GM19043 (cell line): Measurements from ENCODE around the gene NDRG3.
"Not testable (repeated sequence)": the region's sequence is repeated elsewhere in the genome, so short reads cannot be mapped to it uniquely, and the experiment has no call there.

ENCODE experiments used
- ATAC-seq: cut with Tn5 transposase; IDR thresholded peaks from one replicate; pipeline ENCODE4 v1.9.1; 2021; ENCODE audit warnings: low read depth; ENCODE audit not compliant: unreplicated experiment

NDRG3 gene

DNA sequence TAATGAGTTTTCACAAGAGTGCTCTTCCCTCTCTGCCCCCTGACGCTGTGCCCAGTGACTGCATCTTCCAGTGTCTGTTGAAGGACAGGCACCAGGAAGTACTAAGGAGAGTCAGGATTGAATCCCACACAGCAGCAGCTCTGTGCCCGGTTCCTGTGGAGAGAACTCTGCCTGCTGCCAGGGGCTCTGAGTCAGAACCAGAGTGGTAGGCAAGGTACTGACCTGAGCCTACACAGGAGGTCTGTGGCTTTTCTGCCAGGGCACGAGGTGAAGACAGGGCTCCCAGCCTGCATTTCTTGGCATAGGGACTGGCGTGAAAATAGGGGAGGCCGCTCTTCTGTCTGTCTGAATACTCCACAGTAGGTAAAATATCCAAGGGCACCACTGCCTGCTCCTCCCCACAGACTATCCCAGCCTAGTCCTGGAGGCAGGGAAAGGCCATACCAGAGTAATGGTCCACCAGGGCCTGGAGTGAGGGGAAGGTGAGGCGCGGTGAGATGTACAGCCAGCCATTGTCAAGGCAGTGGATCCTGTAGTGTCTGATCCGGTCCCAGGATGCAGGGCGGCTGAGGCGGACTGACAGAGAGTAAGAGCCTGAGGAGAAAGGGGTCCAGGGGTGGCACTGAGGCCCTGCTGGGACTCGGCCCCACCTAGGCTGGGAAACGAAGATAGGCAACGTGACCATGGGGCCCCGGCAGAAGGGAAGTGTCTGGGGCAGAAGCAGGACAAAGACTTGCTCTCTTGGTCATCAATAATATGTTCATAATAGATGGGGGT is 130.9 kb downstream of the NDRG3 start:
- no peak for ATAC-seq

DNA sequence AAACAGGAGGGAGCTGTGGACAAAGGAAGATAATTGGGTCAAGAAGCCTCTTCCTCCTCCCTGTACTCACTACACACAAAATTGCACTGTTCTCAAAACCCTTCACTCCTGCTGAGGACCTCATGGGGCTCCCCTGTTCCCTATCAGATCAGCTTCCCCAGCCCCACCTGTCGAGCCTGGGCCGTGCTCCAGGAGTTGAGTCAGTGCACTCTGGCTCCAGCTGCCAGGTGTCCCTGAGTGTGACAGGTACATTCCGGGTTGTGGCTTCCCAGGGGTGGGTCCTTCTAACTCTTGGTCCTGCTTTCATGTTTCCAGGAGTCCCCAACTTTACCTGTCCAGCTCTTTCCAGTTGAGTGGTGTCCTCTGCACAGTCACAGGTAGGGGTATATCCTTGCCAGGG is 131.9 kb downstream of the NDRG3 start:
- no peak for ATAC-seq

DNA sequence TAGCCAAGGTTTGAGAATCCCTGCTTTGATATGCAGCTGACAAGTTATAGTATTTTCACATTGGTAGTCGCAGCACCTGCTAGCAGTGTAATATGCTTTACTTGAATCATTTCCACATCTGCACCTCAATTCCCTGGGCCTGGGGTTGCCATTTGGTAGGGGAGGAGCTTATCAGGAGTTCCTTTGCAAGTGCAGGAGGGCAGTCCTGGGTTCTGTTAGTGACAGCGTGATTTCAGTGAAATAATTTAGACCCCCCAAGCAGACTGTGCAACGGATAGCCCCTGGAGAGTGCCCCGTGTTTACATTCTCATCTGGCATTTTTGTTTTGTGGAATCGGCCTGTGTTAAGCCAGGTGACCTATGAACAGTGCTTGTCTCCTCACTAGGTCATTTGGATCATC is 134.3 kb downstream of the NDRG3 start:
- ATAC-seq = no peak

DNA sequence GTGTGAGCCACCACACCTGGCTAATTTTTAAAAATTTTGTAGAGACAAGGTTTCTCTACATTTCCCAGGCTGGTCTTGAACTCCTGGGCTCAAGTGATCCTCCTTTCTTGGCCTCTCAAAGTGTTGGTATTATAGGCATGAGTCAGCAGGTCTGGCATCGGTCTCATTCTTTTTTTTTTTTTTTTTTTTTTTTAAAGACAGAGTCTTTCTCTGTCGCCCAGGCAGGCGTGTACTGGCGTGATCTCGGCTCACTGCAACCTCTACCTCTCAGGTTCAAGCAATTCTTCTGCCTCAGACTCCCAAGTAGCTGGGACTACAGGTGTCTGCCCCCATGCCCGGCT is 137.5 kb downstream of the NDRG3 start:
- ATAC-seq = not testable (repeated sequence)

DNA sequence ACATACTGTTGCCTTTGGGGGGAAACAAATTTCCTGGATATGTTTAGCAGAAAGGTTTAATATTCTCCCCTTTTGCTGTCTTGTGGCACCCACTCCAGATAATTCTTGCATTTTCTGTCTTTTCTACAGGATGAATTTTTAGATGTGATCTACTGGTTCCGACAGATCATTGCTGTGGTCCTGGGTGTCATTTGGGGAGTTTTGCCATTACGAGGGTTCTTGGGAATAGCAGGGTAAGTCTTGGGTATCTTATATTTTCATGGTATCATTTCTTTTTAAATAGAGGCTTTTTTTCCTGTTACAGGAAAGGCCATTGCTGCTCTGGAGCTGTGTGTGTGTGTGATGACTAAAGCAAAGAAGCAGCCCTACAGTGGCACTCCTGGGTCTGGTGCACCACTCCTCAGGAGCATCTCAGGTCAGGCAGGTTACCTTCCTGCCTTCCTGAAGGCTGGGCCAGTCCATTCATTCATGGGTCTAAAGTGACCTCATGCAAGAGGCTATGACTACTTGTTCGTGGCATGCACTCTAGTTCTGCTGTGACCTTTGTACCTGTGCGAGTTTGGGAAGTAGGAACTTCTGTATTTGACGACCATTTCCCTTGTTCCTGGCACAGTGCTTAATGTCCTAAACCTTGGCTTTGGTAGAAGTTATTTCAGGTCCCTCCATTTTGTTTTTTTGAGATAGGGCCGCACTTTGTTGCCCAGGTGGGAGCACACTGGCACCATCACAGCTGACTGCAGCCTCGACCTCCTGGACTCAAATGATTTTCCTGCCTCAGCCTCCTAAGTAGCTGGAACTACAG is 138.1 kb downstream of the NDRG3 start:
- no peak for ATAC-seq

DNA sequence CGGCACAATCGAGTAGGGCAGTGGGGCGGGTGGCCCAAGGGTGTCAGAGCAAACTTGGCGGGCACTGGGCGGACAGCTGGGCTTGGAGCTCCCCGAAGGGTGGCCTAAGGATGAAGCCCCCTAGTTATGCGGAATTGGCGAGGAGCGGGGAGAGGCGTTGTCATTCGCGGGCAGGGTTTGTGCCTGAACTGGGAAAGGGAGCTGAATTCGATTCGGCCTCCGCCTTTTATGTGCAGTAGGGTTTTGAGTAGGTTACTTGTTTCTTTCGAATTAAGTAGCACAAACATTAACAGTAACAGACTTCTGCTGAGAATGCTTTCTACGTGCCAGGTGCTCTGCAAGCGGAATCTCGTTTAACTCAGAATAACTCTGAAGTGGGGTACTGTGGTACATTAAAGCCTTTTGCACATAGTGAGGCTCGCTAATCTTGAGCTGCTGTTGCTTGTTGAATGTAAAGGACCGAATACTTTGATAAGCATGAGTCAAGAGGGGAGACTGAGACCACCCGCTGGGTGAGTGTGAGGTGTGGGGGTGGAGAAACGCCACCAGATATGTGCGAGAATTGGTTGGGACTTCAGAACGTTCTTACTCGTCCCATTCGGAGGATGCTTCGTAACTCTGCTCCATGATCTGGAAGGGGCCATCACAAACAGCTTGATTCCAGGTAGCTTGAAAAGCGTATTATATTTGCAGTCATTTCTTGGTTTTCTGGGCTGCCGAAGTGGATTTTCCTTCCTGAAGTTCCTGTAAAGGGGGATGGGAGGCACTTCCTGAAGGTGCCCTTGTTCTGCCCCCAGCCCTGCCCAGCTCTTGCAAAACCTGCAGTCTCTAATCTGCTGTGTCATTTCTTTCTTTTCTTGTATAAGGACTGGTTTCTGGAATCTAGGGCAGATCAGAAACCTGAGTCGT is 139.5 kb downstream of the NDRG3 start:
- ATAC-seq = no peak

DNA sequence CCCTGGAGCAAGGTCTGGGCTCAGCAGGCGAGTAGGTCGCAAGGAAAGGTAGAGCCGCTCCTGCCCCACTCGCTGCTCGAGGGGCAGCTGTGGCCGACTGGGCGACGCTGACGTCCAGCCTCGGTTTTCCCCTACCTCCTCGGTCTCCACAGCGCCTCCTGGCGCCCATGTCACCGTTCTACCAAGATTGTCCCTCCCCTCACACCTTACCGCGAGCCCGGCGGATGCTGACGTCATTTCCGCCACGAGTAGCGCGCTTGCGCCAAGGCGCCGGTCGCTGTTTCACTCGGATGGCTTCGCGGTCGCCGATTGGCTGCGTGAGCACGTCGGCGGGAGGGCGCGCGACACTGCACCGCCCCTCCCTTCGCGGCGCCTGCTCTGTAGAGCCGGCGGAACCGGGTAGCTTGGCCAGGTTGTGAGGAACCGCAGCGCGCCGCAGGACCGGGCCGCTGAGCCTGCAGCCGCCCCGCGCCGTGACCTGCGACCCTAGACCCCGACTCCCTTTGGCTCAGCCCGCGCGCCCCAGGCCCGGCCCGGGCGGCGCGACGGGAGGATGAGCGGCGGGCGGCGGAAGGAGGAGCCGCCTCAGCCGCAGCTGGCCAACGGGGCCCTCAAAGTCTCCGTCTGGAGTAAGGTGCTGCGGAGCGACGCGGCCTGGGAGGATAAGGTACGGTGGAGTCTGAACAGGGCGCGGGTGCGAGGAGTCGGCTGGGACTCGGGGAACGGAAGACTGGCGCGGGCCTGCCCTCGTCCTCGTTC is 140.3 kb downstream of the NDRG3 start, which contains the start of gene RAB5IF:
RAB5IF (plus strand) TSS at position 381 of the 759 bp plus-strand sequence; CDS start at position 554, 173 bp downstream.
- peak; percentile 81 for ATAC-seq

DNA sequence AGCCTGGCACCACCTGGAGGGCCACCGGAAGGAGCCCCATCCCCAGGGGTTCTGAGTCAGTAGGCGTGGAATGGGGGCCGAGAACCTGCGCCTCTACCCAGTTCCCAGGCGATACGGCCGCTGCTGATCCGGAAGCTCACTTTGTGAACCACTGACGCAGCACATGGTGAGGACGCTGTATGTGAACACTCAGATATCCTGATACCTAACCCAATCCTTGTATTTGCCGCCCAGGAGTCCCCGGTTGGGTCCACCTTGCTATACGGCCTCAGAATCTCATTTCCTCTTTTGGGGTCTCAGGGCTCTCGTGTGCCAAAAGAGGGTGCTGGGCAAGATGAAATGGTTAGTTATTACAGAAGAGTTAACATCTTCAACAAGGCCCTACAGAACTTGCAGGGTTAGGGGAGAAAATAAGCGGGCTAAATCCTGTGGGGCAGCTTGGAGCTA is 140.9 kb downstream of the NDRG3 start:
- peak; percentile 39 for ATAC-seq
